HG03558 (cell line): ENCODE data around the gene PIGU.

Source experiments
- ATAC-seq: cut with Tn5 transposase; IDR thresholded peaks from one replicate; pipeline ENCODE4 v1.9.1; 2021; ENCODE audit warnings: moderate number of reproducible peaks; ENCODE audit not compliant: unreplicated experiment; ENCODE audit errors: extremely low read depth

Gene PIGU

DNA sequence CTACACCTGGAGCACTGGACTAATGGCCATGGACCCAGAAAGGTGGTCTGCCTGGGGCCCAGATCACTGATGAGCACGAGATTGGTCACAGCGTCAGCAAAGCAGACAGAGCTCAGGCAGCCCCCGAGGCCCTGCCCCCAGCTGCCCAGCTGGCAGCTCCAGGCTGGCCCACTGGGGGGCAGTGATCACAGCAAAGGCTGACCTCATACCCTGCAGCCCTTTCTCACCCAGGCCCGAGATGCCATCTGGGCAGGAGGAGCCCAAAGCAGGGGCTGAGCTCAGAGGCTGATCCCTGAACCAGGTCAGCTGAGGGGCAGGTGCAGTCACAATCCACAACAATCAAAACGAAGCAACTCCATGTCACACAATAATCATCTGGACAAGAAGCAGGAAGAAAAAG lies 114.3 kb downstream of the PIGU start:
- ATAC-seq = no peak

DNA sequence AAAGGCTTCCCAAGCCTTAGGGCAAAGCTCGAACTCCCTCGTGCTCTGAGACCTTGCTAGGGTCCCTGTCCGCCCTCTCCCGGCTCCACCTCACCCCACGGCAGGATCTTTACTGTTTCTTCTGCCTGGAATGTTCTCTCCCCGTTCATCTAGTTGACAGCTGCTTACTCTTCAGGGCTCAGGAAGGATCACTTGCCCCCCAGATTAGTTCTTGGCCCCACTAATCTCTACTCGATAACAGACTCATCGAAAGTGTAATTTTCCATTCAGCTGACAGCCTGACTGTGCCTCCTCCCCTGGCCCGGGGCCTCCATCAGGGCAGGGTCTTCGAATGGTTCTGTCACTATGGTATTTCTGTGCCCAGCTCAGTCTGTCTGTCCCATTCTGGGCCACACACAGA lies 115.2 kb downstream of the PIGU start:
- ATAC-seq = no peak

- no peak for ATAC-seq
Observed at GRCh38 chr20:34560614-34561013, 116.3 kb downstream of the PIGU start.

DNA sequence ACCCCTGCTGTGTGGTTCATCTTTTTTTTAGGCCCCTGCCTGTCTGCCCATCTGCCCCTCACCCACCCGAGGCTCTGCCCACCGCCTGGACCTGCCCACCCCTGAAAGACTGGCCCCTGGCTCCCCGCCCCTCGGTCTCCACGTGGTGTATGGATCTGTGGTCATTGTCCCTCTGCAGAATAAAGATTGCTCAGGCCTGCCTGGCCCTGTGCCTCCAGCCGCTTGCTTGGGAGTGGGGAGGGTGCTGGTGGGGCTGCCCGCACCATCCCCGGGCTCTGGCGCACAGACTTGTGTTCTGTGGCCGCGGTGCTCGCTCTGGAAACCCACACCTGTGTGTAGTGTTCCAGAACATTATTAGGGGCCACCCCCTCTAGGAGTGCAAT lies 116.8 kb downstream of the PIGU start:
- ATAC-seq = no peak

GRCh38 chr20:34559311-34560140 lies 117.4 kb downstream of the PIGU start:
- no peak for ATAC-seq

DNA sequence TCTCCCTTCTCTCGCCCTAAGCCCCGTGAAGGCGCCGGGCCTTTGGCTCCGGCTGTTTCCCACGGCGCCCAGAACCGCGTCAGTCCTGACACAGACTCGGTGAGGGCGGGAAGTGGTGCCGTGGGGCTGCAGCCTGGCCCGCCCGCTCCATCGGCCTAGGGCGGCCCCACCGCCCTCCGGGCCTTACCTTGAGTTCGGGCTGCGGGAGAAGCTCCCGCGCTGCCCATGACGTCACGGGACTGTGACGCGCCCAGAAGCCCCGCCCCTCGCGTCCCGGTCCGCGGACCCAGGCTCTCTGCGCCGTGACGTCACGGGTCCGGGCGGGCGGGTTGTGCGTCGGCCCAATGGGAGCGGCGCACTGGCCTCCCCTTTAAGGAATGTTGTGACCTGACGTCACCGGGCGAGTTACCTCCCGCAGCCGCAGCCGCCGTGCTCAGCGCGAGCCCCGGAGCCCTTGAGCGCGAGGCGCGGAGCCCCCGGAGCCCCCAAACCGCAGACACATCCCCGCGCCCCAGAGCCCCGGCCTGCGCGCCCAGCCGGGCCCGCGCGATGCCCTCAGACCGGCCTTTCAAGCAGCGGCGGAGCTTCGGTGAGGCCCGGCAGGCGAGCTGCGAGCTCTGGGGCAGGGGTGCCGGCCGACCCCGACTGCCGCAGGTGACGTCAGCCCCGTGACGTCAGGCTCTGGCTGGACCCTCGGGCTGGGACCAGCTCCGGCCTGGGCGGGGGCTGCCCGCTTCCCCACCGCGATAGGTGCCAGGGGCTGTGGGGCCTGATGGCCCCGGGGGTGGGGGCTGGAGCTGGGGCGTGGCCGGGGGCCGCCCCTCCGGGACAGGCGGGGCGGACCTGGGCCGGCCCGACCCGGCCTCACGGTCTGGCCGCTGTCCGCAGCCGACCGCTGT lies 118.3 kb downstream of the PIGU start, which contains the start of gene MAP1LC3A:
TSS of gene MAP1LC3A (plus strand) at position 399 of the 899 bp plus-strand sequence. CDS start at position 550, 151 bp downstream.
- ATAC-seq = no peak

- no peak for ATAC-seq
Observed at GRCh38 chr20:34557936-34558319, 119.0 kb downstream of the PIGU start.

DNA sequence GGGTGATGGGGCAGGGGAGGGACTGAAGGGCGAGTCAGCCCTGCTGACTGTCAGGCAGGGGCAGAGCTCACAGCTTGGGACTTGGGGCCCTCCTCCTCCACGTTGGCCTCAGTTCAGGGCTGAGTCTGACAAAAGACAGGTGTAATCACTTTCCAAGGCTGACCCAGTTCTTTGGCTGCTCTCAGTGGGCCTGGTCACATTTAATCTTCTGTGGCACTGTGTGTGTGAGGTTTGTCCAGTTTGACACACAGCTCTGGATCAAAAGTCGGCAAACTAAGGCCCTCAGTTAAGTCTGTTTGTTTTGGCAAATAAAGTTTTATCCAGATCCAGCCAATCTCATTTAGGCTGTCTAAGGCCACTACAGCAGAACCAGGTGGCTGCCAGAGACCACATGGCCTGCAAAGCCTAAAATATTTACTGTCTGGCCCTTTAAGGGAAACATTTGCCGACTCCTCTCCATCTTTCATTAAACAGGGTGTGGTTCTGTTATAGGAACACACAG lies 123.5 kb downstream of the PIGU start:
- ATAC-seq = no peak

- no peak for ATAC-seq
Observed at GRCh38 chr20:34552569-34552968, 124.3 kb downstream of the PIGU start.

DNA sequence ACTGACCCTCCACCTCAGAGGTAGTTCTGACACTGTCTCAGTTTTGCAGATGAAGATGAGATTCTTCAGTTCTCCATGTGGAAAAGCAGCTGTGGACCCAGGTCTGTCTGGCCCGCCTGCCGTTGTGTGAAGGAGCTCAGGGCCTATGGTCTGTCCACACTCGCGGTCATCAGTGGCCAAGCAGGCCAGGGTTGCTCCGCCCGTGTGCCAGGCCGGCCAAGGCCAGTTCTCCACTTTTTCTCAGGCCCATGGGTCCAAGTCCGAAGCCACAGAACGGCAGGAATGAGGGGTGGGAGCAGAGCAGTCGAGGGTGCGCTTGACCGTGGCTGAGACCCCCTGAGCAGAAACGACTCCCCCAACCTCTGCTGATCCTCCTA lies 127.0 kb downstream of the PIGU start:
- no peak for ATAC-seq

DNA sequence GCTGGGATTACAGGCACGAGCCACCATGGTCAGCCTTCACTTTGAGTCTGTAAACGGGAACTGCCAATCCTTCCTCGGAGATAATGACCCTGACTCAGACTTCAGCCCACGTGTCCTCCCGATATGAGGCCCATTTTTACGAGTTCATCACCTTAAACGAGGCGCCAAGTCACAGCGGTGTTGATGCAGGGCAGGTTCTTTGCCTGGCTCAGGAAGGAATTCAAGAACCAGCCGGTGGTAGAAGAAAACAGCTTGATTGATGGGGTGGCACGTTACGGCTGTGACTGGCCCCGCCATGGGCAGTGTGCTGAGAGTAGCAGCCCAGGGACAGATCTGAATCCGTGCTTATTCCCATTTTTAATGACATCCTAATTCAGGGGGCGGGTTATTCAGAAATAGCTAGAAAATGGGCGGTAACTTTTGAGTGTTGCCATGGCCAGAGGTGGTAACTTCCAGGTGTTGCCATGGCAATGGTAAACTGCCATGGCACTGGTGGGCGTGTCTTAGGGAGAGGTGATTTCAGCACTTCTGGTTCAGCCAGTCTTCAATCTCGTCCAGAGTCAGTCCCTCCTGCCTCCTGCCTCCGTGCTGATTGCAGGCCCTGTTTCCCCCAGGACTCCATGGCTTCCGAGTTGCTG lies 127.5 kb downstream of the PIGU start:
- ATAC-seq = no peak

DNA sequence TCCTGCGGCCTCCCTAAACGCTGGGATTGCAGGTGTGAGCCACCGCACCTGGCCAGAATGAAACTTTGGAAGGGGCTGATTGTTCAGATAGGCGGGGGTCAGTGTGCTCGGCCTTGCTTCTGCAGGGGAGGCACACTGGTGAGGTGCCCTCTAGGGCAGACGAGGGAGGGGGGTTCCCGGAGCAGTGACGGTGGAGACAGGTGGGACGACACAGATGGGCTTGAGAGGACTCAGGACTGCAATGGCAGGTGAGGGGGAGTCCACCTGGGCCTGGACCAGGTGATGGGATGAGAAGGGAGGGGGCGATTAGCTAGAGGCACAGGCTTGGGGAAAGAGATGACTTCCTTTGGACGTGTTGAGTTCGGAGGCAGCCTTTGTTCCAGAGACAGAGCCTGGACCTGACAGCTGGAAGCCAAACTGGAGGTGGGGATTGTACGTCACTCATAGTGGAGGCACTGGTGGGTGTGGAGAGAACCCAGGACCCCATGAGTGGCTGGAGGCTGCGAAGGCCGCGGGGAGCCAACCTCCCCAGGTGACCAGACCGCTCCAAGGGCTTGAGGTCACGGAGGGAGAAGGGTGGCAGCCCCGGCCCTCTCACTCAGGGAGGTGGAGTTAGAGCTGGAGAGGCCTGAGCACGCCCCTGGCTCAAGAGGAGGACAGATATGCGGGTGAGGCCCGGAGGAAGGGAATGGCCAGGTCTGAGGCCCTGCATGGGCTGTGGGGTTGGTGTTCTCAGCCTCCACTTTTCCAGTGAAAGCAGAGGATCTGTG lies 128.9 kb downstream of the PIGU start:
- no peak for ATAC-seq

DNA sequence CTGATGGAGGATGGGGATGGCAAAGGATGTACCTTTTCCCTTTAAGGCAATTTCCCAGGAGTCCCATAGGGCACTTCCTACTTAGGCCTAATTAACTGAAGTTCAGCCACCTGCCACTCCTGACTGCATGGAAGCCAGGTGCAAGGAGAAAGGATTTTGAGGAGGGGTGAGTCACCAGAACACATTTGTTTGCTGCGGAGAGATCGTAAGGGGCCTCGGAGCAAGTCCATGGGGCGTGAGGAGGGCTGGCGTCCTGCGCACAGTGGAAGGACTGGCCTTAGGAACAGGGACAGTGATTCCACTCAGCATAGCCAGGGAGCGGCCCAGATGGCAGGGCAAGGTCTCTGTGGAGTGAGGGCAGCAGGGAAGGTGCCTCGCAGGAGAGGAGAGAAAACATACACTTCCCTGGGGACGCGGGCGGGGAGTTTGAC lies 130.1 kb downstream of the PIGU start:
- ATAC-seq = no peak

GRCh38 chr20:34544109-34544796 lies 132.6 kb downstream of the PIGU start:
- no peak for ATAC-seq

DNA sequence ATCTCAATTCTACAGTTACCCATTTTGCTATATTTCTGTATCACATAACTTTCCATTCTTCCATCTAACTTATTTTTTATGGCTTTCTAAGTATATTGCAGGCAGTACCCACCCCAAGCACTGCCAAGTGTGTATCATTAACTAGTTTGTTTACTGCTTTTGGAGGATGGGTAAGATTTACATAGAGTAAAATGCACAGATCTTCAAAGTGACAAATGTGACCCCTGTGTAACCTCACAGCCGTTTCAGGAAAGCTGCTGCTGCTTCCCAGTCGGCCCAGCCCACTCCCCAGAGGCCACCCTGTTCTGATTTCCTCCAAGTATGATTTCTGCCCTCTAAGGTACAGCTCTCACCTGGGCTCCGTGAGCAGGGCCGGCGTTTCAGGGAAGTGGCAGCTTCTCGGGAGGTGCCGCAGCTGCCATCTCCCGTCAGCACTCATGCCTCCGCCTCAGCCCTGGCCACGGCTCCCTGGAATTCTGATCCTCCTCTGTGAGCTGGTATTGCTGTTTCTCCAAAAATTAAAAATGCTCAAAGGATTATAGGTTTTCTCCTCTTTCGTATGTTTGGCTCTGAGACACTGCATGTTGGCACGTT lies 133.3 kb downstream of the PIGU start:
- no peak for ATAC-seq

- ATAC-seq = no peak
Observed at GRCh38 chr20:34542439-34542838, 134.5 kb downstream of the PIGU start.

DNA sequence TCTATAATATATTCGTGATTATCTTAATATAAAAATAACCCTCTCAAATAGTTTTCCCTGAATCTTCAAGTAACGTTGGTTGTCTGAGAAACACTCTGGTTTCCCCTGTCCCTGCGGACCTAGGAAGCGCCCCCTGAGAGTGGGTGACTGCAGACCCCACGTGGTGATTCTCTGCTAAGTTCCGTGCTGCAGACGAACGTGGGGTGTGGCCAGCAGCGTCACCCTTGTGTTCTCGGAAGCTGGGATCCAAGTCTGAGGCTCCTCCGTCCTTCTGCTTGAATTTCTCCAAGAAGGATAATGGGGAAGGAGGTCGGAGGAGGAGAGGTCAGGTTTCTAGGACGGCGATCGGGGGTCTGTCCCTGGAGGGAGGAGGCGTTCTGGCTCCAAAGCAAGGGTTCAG lies 135.0 kb downstream of the PIGU start:
- ATAC-seq = no peak

- no peak for ATAC-seq
Observed at GRCh38 chr20:34541264-34541901, 135.5 kb downstream of the PIGU start.
